H1 (cell line): Measurements from ENCODE around the gene SPRR3. TPM values are rescaled to one million over a fixed set of nuclear protein-coding genes. Genes with fewer than 3 reads are reported as not detected.

Source experiments
- CTCF ChIA-PET: fragments of 300-600 bp; sonication (Branson Sonifier 250); formaldehyde crosslinking; loops from one replicate; lab custom pipeline; 2021; ENCODE audit not compliant: partially characterized antibody; lab: Charles Lee
- POLR2A ChIA-PET: fragments of 300-600 bp; sonication (Branson Sonifier 250); formaldehyde crosslinking; loops from one replicate; lab custom pipeline; 2021; ENCODE audit warnings: inconsistent platforms; ENCODE audit not compliant: partially characterized antibody; lab: Charles Lee
- DNase-seq, 2 experiments: peaks; one replicate each; pipeline versions ENCODE4 v3.0.0 to v3.0.0-alpha.2; 2010 to 2022; ENCODE audit warnings: low spot score in 2 of 2, low read depth in 1 of 2, mixed read lengths in 1 of 2
- FAIRE-seq: peaks from 2 replicates; lab custom pipeline; 2011; peaks lifted over from hg19 to GRCh38; lab: Jason Lieb, UNC
- H2AFZ ChIP-seq: 2 replicates; pipeline ENCODE4 v1.8.1; 2012; ENCODE audit warnings: low read length, inconsistent platforms
- H2AK5ac ChIP-seq: 2 replicates; pipeline ENCODE4 v1.6.1; 2013; ENCODE audit warnings: low read depth, low read length
- H2BK120ac ChIP-seq: replicated peaks from 2 replicates; pipeline ENCODE3; 2013; ENCODE audit warnings: low read depth, low read length, inconsistent platforms
- H2BK12ac ChIP-seq: 2 replicates; pipeline ENCODE4 v1.6.1; 2013; ENCODE audit warnings: low read depth, low read length
- H2BK15ac ChIP-seq: 2 replicates; pipeline ENCODE4 v1.6.1; 2013; ENCODE audit warnings: low read length
- H2BK20ac ChIP-seq: 2 replicates; pipeline ENCODE4 v1.6.1; 2013; ENCODE audit warnings: low read length
- H2BK5ac ChIP-seq: 2 replicates; pipeline ENCODE4 v1.6.1; 2013; ENCODE audit warnings: low read depth, low read length
- H3K14ac ChIP-seq: 2 replicates; pipeline ENCODE4 v1.6.1; 2013; ENCODE audit warnings: inconsistent platforms; ENCODE audit not compliant: insufficient read length
- H3K18ac ChIP-seq: 2 replicates; pipeline ENCODE4 v1.6.1; 2013; ENCODE audit warnings: low read length; ENCODE audit errors: extremely low read depth
- H3K23ac ChIP-seq: 2 replicates; pipeline ENCODE4 v1.6.1; 2013; ENCODE audit warnings: inconsistent platforms; ENCODE audit not compliant: insufficient read length
- H3K23me2 ChIP-seq: 2 replicates; pipeline ENCODE4 v1.6.1; 2013; ENCODE audit warnings: low read depth, low read length
- H3K27ac ChIP-seq: 2 replicates; pipeline ENCODE4 v1.6.1; 2011; ENCODE audit warnings: low read depth, low read length, inconsistent platforms
- H3K27me3 ChIP-seq, 4 experiments: replicated peaks in 1 of 4; 1 replicate in 1 of 4; 2 replicates in 3 of 4; pipeline versions ENCODE4 v1.6.1 to v1.8.1; 2011 to 2013; ENCODE audit warnings: low read length in 3 of 4, mild to moderate bottlenecking in 3 of 4, inconsistent platforms in 2 of 4, mixed read lengths in 2 of 4, moderate library complexity in 1 of 4; ENCODE audit not compliant: control insufficient read depth in 3 of 4, insufficient read depth in 3 of 4; ENCODE audit errors: extremely low read depth in 1 of 4
- H3K36me3 ChIP-seq, 4 experiments: 2 replicates each; pipeline versions ENCODE4 v1.6.1 to v1.8.1; 2011 to 2013; ENCODE audit warnings: mild to moderate bottlenecking in 4 of 4, low read length in 3 of 4, moderate library complexity in 2 of 4, control low read depth in 1 of 4, inconsistent platforms in 1 of 4; ENCODE audit not compliant: insufficient read depth in 4 of 4, control insufficient read depth in 2 of 4
- H3K4ac ChIP-seq: replicated peaks from 2 replicates; pipeline ENCODE3; 2013; ENCODE audit warnings: low read length, low read depth, mixed read lengths, inconsistent platforms; ENCODE audit not compliant: insufficient read length
- H3K4me1 ChIP-seq, 4 experiments: replicated peaks in 1 of 4; 1 replicate in 1 of 4; 2 replicates in 3 of 4; pipeline versions ENCODE4 v1.6.1 to v1.8.1; 2011 to 2013; ENCODE audit warnings: low read length in 3 of 4, inconsistent platforms in 2 of 4, mixed read lengths in 1 of 4; ENCODE audit not compliant: insufficient read depth in 4 of 4, control insufficient read depth in 3 of 4
- H3K4me2 ChIP-seq, 2 experiments: 2 replicates each; pipeline versions ENCODE4 v1.6.1 to v1.8.1; 2011 to 2013; ENCODE audit warnings: low read depth in 2 of 2, low read length in 2 of 2, control low read depth in 1 of 2, inconsistent platforms in 1 of 2, mild to moderate bottlenecking in 1 of 2; ENCODE audit not compliant: insufficient read depth in 1 of 2
- H3K4me3 ChIP-seq, 4 experiments: fragments of 200-600, 300-600 bp in 1 of 4; sonication (generic), shearing (Covaris generic), sonication (Bioruptor Twin) in 1 of 4; 2 replicates each; pipeline versions ENCODE4 v1.5.1 to v1.8.1; 2011 to 2016; ENCODE audit warnings: low read length in 4 of 4, low read depth in 3 of 4, control low read depth in 2 of 4, inconsistent platforms in 2 of 4, mild to moderate bottlenecking in 2 of 4, mixed read lengths in 1 of 4, moderate library complexity in 1 of 4; ENCODE audit not compliant: insufficient read depth in 2 of 4; ENCODE audit errors: extremely low read depth in 1 of 4
- H3K56ac ChIP-seq: replicated peaks from 2 replicates; pipeline ENCODE3; 2013; ENCODE audit warnings: low read depth, mild to moderate bottlenecking, mixed read lengths, low read length, inconsistent platforms; ENCODE audit not compliant: insufficient read length
- H3K79me1 ChIP-seq: 2 replicates; pipeline ENCODE4 v1.6.1; 2013; ENCODE audit warnings: low read depth, low read length, control low read depth
- H3K79me2 ChIP-seq, 2 experiments: 2 replicates each; pipeline versions ENCODE4 v1.6.1 to v1.8.1; 2012 to 2013; ENCODE audit warnings: low read length in 2 of 2, mild to moderate bottlenecking in 2 of 2, inconsistent platforms in 1 of 2; ENCODE audit not compliant: insufficient read depth in 2 of 2, control insufficient read depth in 1 of 2
- H3K9ac ChIP-seq, 4 experiments: replicated peaks in 1 of 4; 1 replicate in 1 of 4; 2 replicates in 3 of 4; pipeline versions ENCODE4 v1.6.1 to v1.8.1; 2011 to 2013; ENCODE audit warnings: low read depth in 3 of 4, low read length in 3 of 4, control low read depth in 2 of 4, mild to moderate bottlenecking in 2 of 4, moderate library complexity in 2 of 4, inconsistent platforms in 1 of 4; ENCODE audit errors: extremely low read depth in 1 of 4
- H3K9me3 ChIP-seq, 2 experiments: 2 replicates each; pipeline versions ENCODE4 v1.6.1 to v1.8.1; 2012 to 2013; ENCODE audit warnings: mild to moderate bottlenecking in 2 of 2, moderate library complexity in 2 of 2, control low read depth in 1 of 2, inconsistent platforms in 1 of 2, low read depth in 1 of 2, low read length in 1 of 2, mixed read lengths in 1 of 2; ENCODE audit not compliant: insufficient read depth in 2 of 2
- H4K20me1 ChIP-seq, 2 experiments: replicated peaks in 1 of 2; 2 replicates each; pipeline versions ENCODE3 to v1.8.1; 2011 to 2013; ENCODE audit warnings: inconsistent platforms in 2 of 2, low read length in 2 of 2, mild to moderate bottlenecking in 1 of 2; ENCODE audit not compliant: insufficient read depth in 2 of 2, control insufficient read depth in 1 of 2
- H4K5ac ChIP-seq: 2 replicates; pipeline ENCODE4 v1.6.1; 2013; ENCODE audit warnings: low read length, low read depth, mixed read lengths, inconsistent platforms; ENCODE audit not compliant: insufficient read length
- H4K8ac ChIP-seq: 2 replicates; pipeline ENCODE4 v1.8.0; 2013; ENCODE audit warnings: mild to moderate bottlenecking, moderate library complexity, low read length, inconsistent platforms; ENCODE audit not compliant: insufficient read depth; ENCODE audit errors: extremely low read depth
- H4K91ac ChIP-seq: replicated peaks from 2 replicates; pipeline ENCODE3; 2013; ENCODE audit warnings: low read length, mixed read lengths, inconsistent platforms; ENCODE audit not compliant: insufficient read length
- BACH1 ChIP-seq: IDR thresholded peaks from 2 replicates; pipeline ENCODE4 v1.6.1; 2012; ENCODE audit warnings: low read length, improper control_type of control experiment
- CBX5 ChIP-seq: fragments of 300-800, 300-1000 bp; sonication (generic); IDR thresholded peaks from 2 replicates; pipeline ENCODE4 v1.7.1; 2016; ENCODE audit warnings: antibody characterized with exemption, low read length, low read depth
- CBX8 ChIP-seq: fragments of 300-800, 300-1000 bp; sonication (generic); IDR thresholded peaks from 2 replicates; pipeline ENCODE4 v1.7.1; 2016; ENCODE audit warnings: low read depth, low read length, borderline replicate concordance
- CHD1 ChIP-seq: IDR thresholded peaks from 2 replicates; pipeline ENCODE4 v1.6.1; 2012; ENCODE audit warnings: low read depth, low read length, improper control_type of control experiment
- EGR1 ChIP-seq: IDR thresholded peaks from 2 replicates; pipeline ENCODE4 v1.6.1; 2011; ENCODE audit warnings: low read depth, low read length, borderline replicate concordance
- EZH2 ChIP-seq: fragments of 200-600 bp; sonication (generic); IDR thresholded peaks from 2 replicates; pipeline ENCODE4 v1.7.1; 2012; ENCODE audit warnings: low read depth, mild to moderate bottlenecking, moderate library complexity, low read length, inconsistent platforms; ENCODE audit not compliant: severe bottlenecking
- KDM1A ChIP-seq: fragments of 200-600, 300-600 bp; sonication (generic); IDR thresholded peaks from 2 replicates; pipeline ENCODE4 v1.7.1; 2016; ENCODE audit warnings: mild to moderate bottlenecking, low read length, borderline replicate concordance
- NRF1 ChIP-seq: IDR thresholded peaks from 2 replicates; pipeline ENCODE4 v1.6.1; 2011; ENCODE audit warnings: mild to moderate bottlenecking, low read depth, low read length, improper control_type of control experiment
- POLR2AphosphoS5 ChIP-seq: IDR thresholded peaks from 2 replicates; pipeline ENCODE4 v1.6.1; 2011; ENCODE audit warnings: low read depth, low read length
- RAD21 ChIP-seq, 2 experiments: IDR thresholded peaks in 1 of 2; conservative IDR thresholded peaks in 1 of 2; 2 replicates each; pipeline ENCODE4 v1.6.1; 2011; ENCODE audit warnings: low read depth in 2 of 2, low read length in 2 of 2, improper control_type of control experiment in 1 of 2, inconsistent platforms in 1 of 2, mild to moderate bottlenecking in 1 of 2, moderate library complexity in 1 of 2
- WGBS, 2 experiments: shearing (Covaris generic) in 1 of 2; methylation state at CpG; one replicate each; pipeline versions ENCODE4 v1.1.6 to v1.1.7; 2013 to 2015; ENCODE audit warnings: low lambda C conversion rate in 2 of 2, mixed read lengths in 2 of 2, inconsistent platforms in 1 of 2, low coverage in 1 of 2, missing lambda C conversion rate in 1 of 2; ENCODE audit not compliant: insufficient replicate concordance in 2 of 2, insufficient coverage in 1 of 2, insufficient read length in 1 of 2; ENCODE audit errors: extremely low coverage in 1 of 2, missing lambda C conversion rate in 1 of 2; 5-methylcytosine and 5-hydroxymethylcytosine counted together
- polyA plus RNA-seq, 7 experiments: library from polyadenylated mRNA; depleted of rRNA in 3 of 7; stranded (reverse) in 5 of 7; unstranded in 2 of 7; fragments of >200 nt in 5 of 7; fragments of 200-250 nt in 2 of 7; gene quantifications; 1 replicate in 5 of 7; 2 replicates in 1 of 7; 4 replicates in 1 of 7; pipeline versions ENCODE4 v1.2.1 to v1.2.3, GENCODE V29; 2011 to 2013; ENCODE audit warnings: missing spikeins in 2 of 7, mixed read lengths in 2 of 7
- total RNA-seq: library from RNA; stranded (reverse); fragmentation: NEBNext Ultra II Directional; extraction: Animal tissue kit (Norgen Biotek cat#: 25700); gene quantifications from 2 replicates; pipeline ENCODE4 v1.2.1, GENCODE V29; 2021
- TF ChIP-seq, protein P1 (sequence below): IDR thresholded peaks from 2 replicates; pipeline ENCODE4 v1.6.1; 2012; ENCODE audit warnings: inconsistent platforms
- TF ChIP-seq, protein P2 (sequence below): IDR thresholded peaks from 2 replicates; pipeline ENCODE4 v1.6.1; 2012; ENCODE audit warnings: inconsistent platforms

The SPRR3 gene
- total and polyA plus RNA-seq, 2 of the 8 experiments (the other 6 are each of a cell fraction or from before 2014, with no cell fraction given): not detected

DNA sequence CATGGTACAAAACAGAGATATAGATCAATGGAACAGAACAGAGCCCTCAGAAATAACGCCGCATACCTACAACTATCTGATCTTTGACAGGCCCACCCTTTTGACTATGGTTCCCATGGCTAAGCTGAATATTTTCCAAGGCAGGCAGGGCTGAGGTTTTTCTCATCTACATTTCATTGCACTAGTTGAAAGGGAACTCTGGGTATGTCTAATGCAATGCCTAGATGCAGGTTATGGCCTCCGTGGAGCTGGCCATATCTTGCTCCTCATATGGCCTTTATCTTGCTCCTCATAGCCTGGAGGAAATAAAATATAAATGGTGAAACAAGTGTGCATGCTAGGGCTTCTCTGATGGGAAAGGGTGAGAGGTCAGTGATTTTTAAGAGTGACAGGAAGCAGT lies 44.0 kb upstream of the SPRR3 start:
- H3K4me2 ChIP-seq: no peak overlapping the region
- no peak overlapping the region for H2BK20ac ChIP-seq
- H3K27ac ChIP-seq: no peak overlapping the region
- WGBS, 2 experiments: 98% methylated on average over 3 of the region's 3 CpGs; no CpG with 5 or more reads in 1 of the 2 experiments
- no peak overlapping the region for H3K18ac ChIP-seq
- H3K79me1 ChIP-seq: no peaks in the 10 kb centered on the region
- no peak overlapping the region for H3K56ac ChIP-seq
- H3K23ac ChIP-seq: no peak overlapping the region
- no peaks in the 10 kb centered on the region for H3K79me2 ChIP-seq
- 0 out of 4 replicates have a peak, but pooled peaks cover 0 to 3% of the 10 kb centered on the region in 2 experiments for H3K9me3 ChIP-seq
- no peak overlapping the region for H4K8ac ChIP-seq
- no peaks in the 10 kb centered on the region; the same call in 1 of the 2 replicates for H3K23me2 ChIP-seq
- H3K4me1 ChIP-seq: no peaks in the 10 kb centered on the region
- no peak overlapping the region for H3K9ac ChIP-seq
- H4K20me1 ChIP-seq: no peaks in the 10 kb centered on the region
- no peak overlapping the region for H4K5ac ChIP-seq
- no peak overlapping the region for H2AFZ ChIP-seq
- no peak overlapping the region for H3K4ac ChIP-seq
- no peak overlapping the region for H2BK5ac ChIP-seq
- no peak for FAIRE-seq
- H3K14ac ChIP-seq: no peak overlapping the region
- no peaks in the 10 kb centered on the region for H3K27me3 ChIP-seq
- H2BK15ac ChIP-seq: no peak overlapping the region
- H3K4me3 ChIP-seq: no peak overlapping the region
- H2BK120ac ChIP-seq: no peak overlapping the region
- no peak for DNase-seq
- no peak overlapping the region for H2AK5ac ChIP-seq
- H4K91ac ChIP-seq: no peak overlapping the region
- POLR2A ChIA-PET: no interaction called here
- H2BK12ac ChIP-seq: no peak overlapping the region
- no peaks in the 10 kb centered on the region for H3K36me3 ChIP-seq
- CTCF ChIA-PET: interaction anchor here (0.6 kb wide), 1 partner anchor 236 kb away, joined by 3 read pairs; no protein-coding TSS in a partner anchor
- no peak for TF ChIP-seq BACH1
- TF ChIP-seq EGR1: no peak
- no peak for TF ChIP-seq CBX5
- TF ChIP-seq CBX8: no peak
- TF ChIP-seq, protein P1, sequence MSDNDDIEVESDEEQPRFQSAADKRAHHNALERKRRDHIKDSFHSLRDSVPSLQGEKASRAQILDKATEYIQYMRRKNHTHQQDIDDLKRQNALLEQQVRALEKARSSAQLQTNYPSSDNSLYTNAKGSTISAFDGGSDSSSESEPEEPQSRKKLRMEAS: no peak
- TF ChIP-seq, protein P2, sequence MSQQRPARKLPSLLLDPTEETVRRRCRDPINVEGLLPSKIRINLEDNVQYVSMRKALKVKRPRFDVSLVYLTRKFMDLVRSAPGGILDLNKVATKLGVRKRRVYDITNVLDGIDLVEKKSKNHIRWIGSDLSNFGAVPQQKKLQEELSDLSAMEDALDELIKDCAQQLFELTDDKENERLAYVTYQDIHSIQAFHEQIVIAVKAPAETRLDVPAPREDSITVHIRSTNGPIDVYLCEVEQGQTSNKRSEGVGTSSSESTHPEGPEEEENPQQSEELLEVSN: no peak
- no peak for TF ChIP-seq KDM1A
- TF ChIP-seq CHD1: no peak
- TF ChIP-seq RAD21 (IDR thresholded peaks at IDR 0.05 in 1 of 2, conservative IDR thresholded peaks at IDR 0.05 in 1 of 2; ENCODE audit: low read depth in 2 of 2, low read length in 2 of 2): no peak
- TF ChIP-seq EZH2: no peak
- no peak for TF ChIP-seq NRF1
- no peak for TF ChIP-seq POLR2AphosphoS5
